IPS-18a (cell line): ENCODE results near the gene RAD54L2.
"Not testable (repeated sequence)": the region's sequence is repeated elsewhere in the genome, so short reads cannot be mapped to it uniquely, and the experiment has no call there.

Experiments used
- H3K27ac ChIP-seq: one replicate; pipeline ENCODE4 v1.5.1; 2013; ENCODE audit warnings: low read length
- H3K27me3 ChIP-seq: one replicate; pipeline ENCODE4 v1.6.1; 2013; ENCODE audit warnings: mild to moderate bottlenecking, low read length; ENCODE audit not compliant: control insufficient read depth, insufficient read depth
- H3K36me3 ChIP-seq: one replicate; pipeline ENCODE4 v1.6.1; 2013; ENCODE audit warnings: low read depth, low read length; ENCODE audit not compliant: control insufficient read depth
- H3K4me1 ChIP-seq: one replicate; pipeline ENCODE4 v1.6.1; 2013; ENCODE audit warnings: low read depth, low read length; ENCODE audit not compliant: control insufficient read depth
- H3K4me3 ChIP-seq: one replicate; pipeline ENCODE4 v1.5.1; 2013; ENCODE audit warnings: low read length
- H3K9ac ChIP-seq: one replicate; pipeline ENCODE4 v1.6.1; 2013; ENCODE audit warnings: mild to moderate bottlenecking, low read length, moderate library complexity
- H3K9me3 ChIP-seq: one replicate; pipeline ENCODE4 v1.6.1; 2013; ENCODE audit warnings: low read depth, low read length; ENCODE audit not compliant: control insufficient read depth

RAD54L2 gene

GRCh38 chr3:51547274-51547673 lies 8.8 kb downstream of the RAD54L2 start:
- no peaks in the 10 kb centered on the region for H3K27me3 ChIP-seq
- no peak overlapping the region for H3K27ac ChIP-seq
- H3K4me3 ChIP-seq: no peak overlapping the region
- no peak overlapping the region for H3K9ac ChIP-seq
- H3K36me3 ChIP-seq: peaks cover 8% of the 10 kb centered on the region
- H3K9me3 ChIP-seq: no peaks in the 10 kb centered on the region
- H3K4me1 ChIP-seq: no peaks in the 10 kb centered on the region

DNA sequence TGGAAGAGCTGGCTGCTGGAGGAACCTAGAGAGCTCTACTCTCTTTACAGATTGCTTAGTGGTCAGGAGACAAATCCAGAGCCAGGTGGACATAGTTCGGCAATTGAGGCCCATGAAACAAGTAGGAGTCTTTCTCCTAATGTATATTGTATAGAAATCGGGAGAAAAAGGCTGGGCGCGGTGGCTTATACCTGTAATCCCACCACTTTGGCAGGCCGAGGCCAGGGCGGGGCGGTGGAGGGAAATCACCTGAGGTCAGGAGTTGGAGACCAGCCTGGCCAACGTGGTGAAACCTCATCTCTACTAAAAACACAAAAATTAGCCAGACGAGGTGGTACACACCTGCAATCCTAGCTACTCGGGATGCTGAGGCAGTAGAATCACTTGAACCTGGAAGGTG lies 10.8 kb downstream of the RAD54L2 start:
- peaks cover 4% of the 10 kb centered on the region for H3K36me3 ChIP-seq
- no peaks in the 10 kb centered on the region for H3K9me3 ChIP-seq
- H3K4me1 ChIP-seq: no peaks in the 10 kb centered on the region
- H3K9ac ChIP-seq: no peak overlapping the region
- no peaks in the 10 kb centered on the region for H3K27me3 ChIP-seq
- H3K27ac ChIP-seq: no peak overlapping the region
- H3K4me3 ChIP-seq: no peak overlapping the region

GRCh38 chr3:51550080-51550819 lies 11.7 kb downstream of the RAD54L2 start:
- Histone ChIP-seq H3K9ac (no peak overlapping the region), H3K27ac (no peak overlapping the region)

GRCh38 chr3:51557993-51558392 lies 19.5 kb downstream of the RAD54L2 start:
- Histone ChIP-seq H3K27me3 (no peaks in the 10 kb centered on the region), H3K9me3 (no peaks in the 10 kb centered on the region), H3K27ac (no peak overlapping the region), H3K4me3 (no peak overlapping the region), H3K36me3 (no peaks in the 10 kb centered on the region), H3K4me1 (no peaks in the 10 kb centered on the region), H3K9ac (no peak overlapping the region)

More at GRCh38 chr3:51550080-51550819, 11.7 kb downstream of the RAD54L2 start:
- Histone ChIP-seq H3K27me3 (no peaks in the 10 kb centered on the region), H3K4me1 (no peaks in the 10 kb centered on the region), H3K36me3 (peaks cover 2% of the 10 kb centered on the region), H3K9me3 (no peaks in the 10 kb centered on the region), H3K4me3 (no peak overlapping the region)

DNA sequence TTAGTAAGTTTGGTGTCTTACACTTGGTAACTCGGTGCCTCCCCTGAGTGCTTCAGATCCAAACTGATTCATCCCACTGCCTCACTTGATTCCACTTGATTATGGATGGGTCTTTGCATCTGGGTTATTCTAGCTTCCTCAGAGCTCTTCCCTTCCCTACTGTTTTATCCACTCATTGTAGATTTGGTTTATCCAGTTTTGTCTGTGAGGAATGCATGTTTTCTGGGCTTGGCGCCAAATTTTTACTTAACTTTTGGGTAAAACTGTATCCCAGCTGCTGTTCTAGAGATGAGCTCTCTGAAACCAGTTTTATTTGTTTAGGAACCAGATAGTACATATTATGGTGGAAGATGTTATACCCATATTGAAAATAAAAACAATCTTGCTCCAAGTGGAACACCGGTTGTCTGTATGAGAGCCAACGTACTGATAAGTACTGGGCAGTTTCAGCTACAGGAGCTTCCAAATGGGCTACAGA lies 20.9 kb downstream of the RAD54L2 start:
- no peaks in the 10 kb centered on the region for H3K36me3 ChIP-seq
- no peaks in the 10 kb centered on the region for H3K4me1 ChIP-seq

DNA sequence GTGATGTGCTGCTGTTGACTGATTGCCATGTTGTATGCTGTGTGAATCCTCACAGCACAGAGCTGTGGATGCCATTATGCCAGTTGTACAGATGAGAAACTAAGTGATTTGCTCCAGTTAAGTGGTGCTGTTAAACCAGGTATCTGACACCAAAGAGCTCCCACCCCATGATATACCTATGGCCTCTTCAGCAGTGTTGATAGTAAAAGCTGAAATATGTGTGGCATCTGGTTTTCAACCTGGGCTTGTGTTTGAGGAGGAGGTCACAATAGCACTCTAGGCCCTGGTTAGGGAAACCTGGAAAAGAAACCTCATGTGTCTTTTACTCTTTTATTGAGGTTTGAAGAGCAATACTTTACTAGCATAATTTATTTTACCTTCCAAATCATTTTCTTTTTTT lies 21.4 kb downstream of the RAD54L2 start:
- Histone ChIP-seq H3K4me1 (no peaks in the 10 kb centered on the region), H3K27ac (no peak overlapping the region), H3K36me3 (no peaks in the 10 kb centered on the region), H3K9me3 (no peaks in the 10 kb centered on the region), H3K4me3 (no peak overlapping the region), H3K9ac (no peak overlapping the region), H3K27me3 (no peaks in the 10 kb centered on the region)

More for the DNA sequence above, 20.9 kb downstream of the RAD54L2 start:
- H3K27me3 ChIP-seq: no peaks in the 10 kb centered on the region
- H3K4me3 ChIP-seq: no peak overlapping the region
- H3K9ac ChIP-seq: no peak overlapping the region
- H3K27ac ChIP-seq: no peak overlapping the region
- H3K9me3 ChIP-seq: no peaks in the 10 kb centered on the region

DNA sequence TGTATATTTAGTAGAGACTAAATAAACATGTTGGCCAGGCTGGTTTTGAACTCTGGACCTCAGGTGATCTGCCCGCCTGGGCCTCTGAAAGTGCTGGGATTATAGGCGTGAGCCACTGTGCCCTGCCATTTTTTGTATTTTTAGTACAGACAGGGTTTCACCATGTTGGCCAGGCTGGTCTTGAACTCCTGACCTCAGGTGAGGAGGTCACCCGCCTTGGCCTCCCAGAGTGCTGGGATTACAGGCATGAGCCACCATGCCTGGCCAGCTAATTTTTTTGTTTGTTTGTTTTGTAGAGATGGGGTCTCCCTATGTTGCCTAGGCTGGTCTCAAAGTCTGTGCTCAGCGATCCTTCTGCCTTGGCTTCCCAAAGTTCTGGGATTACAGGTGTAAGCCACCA lies 23.9 kb downstream of the RAD54L2 start:
- not testable (repeated sequence) for H3K27ac ChIP-seq, H3K27me3 ChIP-seq, H3K4me3 ChIP-seq, H3K9me3 ChIP-seq, H3K9ac ChIP-seq, H3K4me1 ChIP-seq, H3K36me3 ChIP-seq

DNA sequence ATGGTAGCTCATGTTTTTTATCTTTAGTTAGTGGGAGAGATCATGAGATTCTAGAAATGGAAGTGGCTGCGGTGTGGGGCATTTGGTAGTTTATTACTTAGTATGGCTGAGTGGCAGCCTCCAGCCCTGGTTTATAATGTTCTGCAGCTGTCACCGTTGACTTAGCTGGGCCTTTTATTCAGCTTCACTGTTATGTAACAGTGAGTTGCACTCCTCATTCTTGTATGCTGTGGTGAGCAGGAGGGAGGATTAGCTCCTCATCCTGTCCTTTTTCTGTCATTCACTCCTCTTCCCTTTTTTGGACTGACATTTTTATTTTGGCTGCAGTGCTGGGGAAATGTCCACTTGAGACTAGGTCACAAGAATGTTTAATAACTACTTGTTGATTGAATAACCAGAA lies 29.5 kb downstream of the RAD54L2 start:
- H3K9me3 ChIP-seq: no peaks in the 10 kb centered on the region
- no peaks in the 10 kb centered on the region for H3K27me3 ChIP-seq
- H3K4me1 ChIP-seq: no peaks in the 10 kb centered on the region
- H3K27ac ChIP-seq: no peak overlapping the region
- no peak overlapping the region for H3K9ac ChIP-seq
- no peak overlapping the region for H3K4me3 ChIP-seq
- H3K36me3 ChIP-seq: no peaks in the 10 kb centered on the region

GRCh38 chr3:51568996-51569395 lies 30.5 kb downstream of the RAD54L2 start:
- Histone ChIP-seq H3K27me3 (no peaks in the 10 kb centered on the region), H3K27ac (no peak overlapping the region), H3K9me3 (no peaks in the 10 kb centered on the region), H3K9ac (no peak overlapping the region), H3K4me3 (no peak overlapping the region), H3K4me1 (no peaks in the 10 kb centered on the region), H3K36me3 (no peaks in the 10 kb centered on the region)

DNA sequence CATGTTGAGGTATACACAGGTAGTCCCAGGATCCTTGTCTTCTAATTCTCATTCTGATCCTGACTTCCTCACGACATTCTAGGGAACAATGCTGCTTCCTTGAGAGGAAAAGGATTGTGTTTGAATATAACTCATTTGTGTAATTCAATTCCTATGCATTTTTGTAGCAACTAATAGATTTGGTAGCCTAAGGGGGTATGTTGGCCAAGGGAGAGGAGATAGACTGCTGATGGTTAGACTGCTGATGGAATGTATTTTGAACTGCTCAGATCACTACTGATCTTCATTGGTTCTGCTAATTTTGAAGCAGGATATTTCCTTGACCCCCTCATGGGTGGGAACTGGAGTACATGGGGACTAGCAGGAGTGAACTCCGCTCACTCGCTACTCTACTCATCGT lies 39.7 kb downstream of the RAD54L2 start:
- H3K9me3 ChIP-seq: no peaks in the 10 kb centered on the region
- no peaks in the 10 kb centered on the region for H3K27me3 ChIP-seq
- peaks cover 23% of the 10 kb centered on the region for H3K4me1 ChIP-seq
- no peak overlapping the region for H3K9ac ChIP-seq
- H3K27ac ChIP-seq: no peak overlapping the region
- H3K4me3 ChIP-seq: no peak overlapping the region
- H3K36me3 ChIP-seq: no peaks in the 10 kb centered on the region

- H3K9ac ChIP-seq: no peak overlapping the region
These were observed 41.9 kb downstream of the RAD54L2 start for GRCh38 chr3:51580418-51580817.

DNA sequence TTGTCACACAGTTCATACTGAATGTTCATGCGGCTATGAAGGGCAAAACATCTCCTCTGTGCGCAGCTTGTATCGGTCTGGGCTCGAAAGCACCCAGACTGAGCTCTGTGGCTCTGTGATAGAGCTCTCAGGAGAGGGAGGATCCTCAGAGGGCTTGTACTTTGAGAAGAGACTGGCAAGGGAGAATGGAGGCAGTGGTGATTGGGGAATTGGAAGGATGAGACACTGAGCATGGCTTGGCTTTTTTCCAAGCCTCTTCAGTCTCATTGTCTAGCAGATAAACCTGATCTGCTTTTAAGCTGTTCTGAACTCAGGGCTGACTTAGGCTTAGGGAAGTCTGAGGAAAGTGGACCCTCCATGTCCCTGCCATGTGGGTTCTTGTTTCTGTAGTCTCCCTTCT lies 43.0 kb downstream of the RAD54L2 start:
- Histone ChIP-seq H3K27ac (peak overlapping the region; percentile 4), H3K4me3 (no peak overlapping the region), H3K36me3 (no peaks in the 10 kb centered on the region), H3K9me3 (no peaks in the 10 kb centered on the region), H3K27me3 (no peaks in the 10 kb centered on the region), H3K4me1 (peaks cover 23% of the 10 kb centered on the region), H3K9ac (no peak overlapping the region)

More at GRCh38 chr3:51580418-51580817, 41.9 kb downstream of the RAD54L2 start:
- peak overlapping the region; percentile 7 for H3K4me3 ChIP-seq
- H3K9me3 ChIP-seq: no peaks in the 10 kb centered on the region
- peak overlapping the region; percentile 43 for H3K27ac ChIP-seq
- no peaks in the 10 kb centered on the region for H3K27me3 ChIP-seq
- H3K36me3 ChIP-seq: no peaks in the 10 kb centered on the region
- H3K4me1 ChIP-seq: peaks cover 23% of the 10 kb centered on the region
